Measurements from ENCODE around the gene PERM1. TPM values are rescaled to one million over a fixed set of nuclear protein-coding genes. Genes with fewer than 3 reads are reported as not detected.
A peak's percentile ranks its signal among the peaks of the same experiment; 100 is the strongest.

The PERM1 gene
- total and polyA plus RNA-seq, 2 of the 13 experiments (the other 11 are each of a cell fraction or from before 2014, with no cell fraction given) = 0.04 to 0.29 TPM

DNA sequence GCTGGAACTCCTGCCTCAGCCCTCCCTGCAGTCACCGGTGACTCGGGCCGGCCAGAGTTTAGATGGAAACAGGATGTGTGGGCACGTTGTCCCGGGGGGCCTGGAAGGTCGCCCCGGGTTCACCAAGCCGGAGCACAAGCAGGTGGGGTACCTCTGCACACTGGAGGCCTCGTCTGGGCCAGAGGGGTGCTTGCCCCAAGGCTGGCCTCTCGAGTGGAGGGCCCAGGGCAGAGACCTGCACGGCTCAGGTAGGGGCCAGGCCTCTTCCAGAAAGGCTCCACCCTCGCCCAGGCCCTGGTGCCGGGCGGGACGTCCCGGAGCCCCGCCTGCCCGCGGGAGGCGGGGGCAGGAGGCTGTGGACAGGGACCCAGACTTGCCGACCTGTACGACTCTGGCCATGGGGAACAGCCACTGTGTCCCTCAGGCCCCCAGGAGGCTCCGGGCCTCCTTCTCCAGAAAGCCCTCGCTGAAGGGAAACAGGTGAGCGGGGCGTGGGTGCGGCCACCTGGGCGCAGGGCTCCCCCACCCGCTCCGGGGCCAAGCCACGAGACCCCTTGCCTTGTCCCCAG is 15.7 kb downstream of the PERM1 start, which contains the start of gene PLEKHN1 (continued):
- TF ChIP-seq ZSCAN21 (CRISPR knock-in tag; IDR thresholded peaks at IDR 0.05; ENCODE audit: borderline replicate concordance) = peak; percentile 36; the same call in 1 of the 2 replicates
- peak; percentile 17; the same call in 1 of the 2 replicates for TF ChIP-seq ZNF317 (CRISPR knock-in tag; IDR thresholded peaks at IDR 0.05)
- TF ChIP-seq, protein P1, sequence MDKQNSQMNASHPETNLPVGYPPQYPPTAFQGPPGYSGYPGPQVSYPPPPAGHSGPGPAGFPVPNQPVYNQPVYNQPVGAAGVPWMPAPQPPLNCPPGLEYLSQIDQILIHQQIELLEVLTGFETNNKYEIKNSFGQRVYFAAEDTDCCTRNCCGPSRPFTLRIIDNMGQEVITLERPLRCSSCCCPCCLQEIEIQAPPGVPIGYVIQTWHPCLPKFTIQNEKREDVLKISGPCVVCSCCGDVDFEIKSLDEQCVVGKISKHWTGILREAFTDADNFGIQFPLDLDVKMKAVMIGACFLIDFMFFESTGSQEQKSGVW (CRISPR knock-in tag; IDR thresholded peaks at IDR 0.05; ENCODE audit: borderline replicate concordance) = no peak
- TF ChIP-seq ZNF33B (CRISPR knock-in tag; IDR thresholded peaks at IDR 0.05) = peak; percentile 66; the same call in 1 of the 2 replicates
- TF ChIP-seq, protein P2, sequence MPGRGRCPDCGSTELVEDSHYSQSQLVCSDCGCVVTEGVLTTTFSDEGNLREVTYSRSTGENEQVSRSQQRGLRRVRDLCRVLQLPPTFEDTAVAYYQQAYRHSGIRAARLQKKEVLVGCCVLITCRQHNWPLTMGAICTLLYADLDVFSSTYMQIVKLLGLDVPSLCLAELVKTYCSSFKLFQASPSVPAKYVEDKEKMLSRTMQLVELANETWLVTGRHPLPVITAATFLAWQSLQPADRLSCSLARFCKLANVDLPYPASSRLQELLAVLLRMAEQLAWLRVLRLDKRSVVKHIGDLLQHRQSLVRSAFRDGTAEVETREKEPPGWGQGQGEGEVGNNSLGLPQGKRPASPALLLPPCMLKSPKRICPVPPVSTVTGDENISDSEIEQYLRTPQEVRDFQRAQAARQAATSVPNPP (CRISPR knock-in tag; IDR thresholded peaks at IDR 0.05) = no peak
- peak; percentile 71 for TF ChIP-seq ZNF501 (CRISPR knock-in tag; IDR thresholded peaks at IDR 0.05)
- TF ChIP-seq ZFY (CRISPR knock-in tag; IDR thresholded peaks at IDR 0.05) = peak; percentile 64
- no peak for TF ChIP-seq AGO1 (IDR thresholded peaks at IDR 0.05; ENCODE audit: low read depth, low read length, poor library complexity, severe bottlenecking)
- no peak for TF ChIP-seq DPF2 (CRISPR knock-in tag; IDR thresholded peaks at IDR 0.05; ENCODE audit: borderline replicate concordance, low read depth)
- TF ChIP-seq, protein P3, sequence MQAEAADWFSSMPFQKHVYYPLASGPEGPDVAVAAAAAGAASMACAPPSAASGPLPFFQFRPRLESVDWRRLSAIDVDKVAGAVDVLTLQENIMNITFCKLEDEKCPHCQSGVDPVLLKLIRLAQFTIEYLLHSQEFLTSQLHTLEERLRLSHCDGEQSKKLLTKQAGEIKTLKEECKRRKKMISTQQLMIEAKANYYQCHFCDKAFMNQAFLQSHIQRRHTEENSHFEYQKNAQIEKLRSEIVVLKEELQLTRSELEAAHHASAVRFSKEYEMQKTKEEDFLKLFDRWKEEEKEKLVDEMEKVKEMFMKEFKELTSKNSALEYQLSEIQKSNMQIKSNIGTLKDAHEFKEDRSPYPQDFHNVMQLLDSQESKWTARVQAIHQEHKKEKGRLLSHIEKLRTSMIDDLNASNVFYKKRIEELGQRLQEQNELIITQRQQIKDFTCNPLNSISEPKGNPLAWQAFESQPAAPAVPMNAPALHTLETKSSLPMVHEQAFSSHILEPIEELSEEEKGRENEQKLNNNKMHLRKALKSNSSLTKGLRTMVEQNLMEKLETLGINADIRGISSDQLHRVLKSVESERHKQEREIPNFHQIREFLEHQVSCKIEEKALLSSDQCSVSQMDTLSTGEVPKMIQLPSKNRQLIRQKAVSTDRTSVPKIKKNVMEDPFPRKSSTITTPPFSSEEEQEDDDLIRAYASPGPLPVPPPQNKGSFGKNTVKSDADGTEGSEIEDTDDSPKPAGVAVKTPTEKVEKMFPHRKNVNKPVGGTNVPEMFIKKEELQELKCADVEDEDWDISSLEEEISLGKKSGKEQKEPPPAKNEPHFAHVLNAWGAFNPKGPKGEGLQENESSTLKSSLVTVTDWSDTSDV (CRISPR knock-in tag; IDR thresholded peaks at IDR 0.05) = no peak; the same call in 1 of the 2 replicates
- peak; percentile 2 for TF ChIP-seq PHF5A (CRISPR knock-in tag; IDR thresholded peaks at IDR 0.05; ENCODE audit: low read depth, unreplicated experiment)
- TF ChIP-seq KDM2A (CRISPR knock-in tag; IDR thresholded peaks at IDR 0.05; ENCODE audit: borderline replicate concordance, low read depth) = peak; percentile 66; the same call in 1 of the 2 replicates
- TF ChIP-seq, protein P4, sequence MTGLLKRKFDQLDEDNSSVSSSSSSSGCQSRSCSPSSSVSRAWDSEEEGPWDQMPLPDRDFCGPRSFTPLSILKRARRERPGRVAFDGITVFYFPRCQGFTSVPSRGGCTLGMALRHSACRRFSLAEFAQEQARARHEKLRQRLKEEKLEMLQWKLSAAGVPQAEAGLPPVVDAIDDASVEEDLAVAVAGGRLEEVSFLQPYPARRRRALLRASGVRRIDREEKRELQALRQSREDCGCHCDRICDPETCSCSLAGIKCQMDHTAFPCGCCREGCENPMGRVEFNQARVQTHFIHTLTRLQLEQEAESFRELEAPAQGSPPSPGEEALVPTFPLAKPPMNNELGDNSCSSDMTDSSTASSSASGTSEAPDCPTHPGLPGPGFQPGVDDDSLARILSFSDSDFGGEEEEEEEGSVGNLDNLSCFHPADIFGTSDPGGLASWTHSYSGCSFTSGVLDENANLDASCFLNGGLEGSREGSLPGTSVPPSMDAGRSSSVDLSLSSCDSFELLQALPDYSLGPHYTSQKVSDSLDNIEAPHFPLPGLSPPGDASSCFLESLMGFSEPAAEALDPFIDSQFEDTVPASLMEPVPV (CRISPR knock-in tag; IDR thresholded peaks at IDR 0.05) = peak; percentile 93; the same call in 1 of the 2 replicates
- TF ChIP-seq RFXANK (CRISPR knock-in tag; IDR thresholded peaks at IDR 0.05) = no peak
- TF ChIP-seq GTF2F1 (IDR thresholded peaks at IDR 0.05; ENCODE audit: low read length) = no peak
- 0 out of 2 replicates have a peak, but pooled peaks have one; percentile 11 for TF ChIP-seq NFAT5 (CRISPR knock-in tag; IDR thresholded peaks at IDR 0.05)
- TF ChIP-seq ZNF562 (CRISPR knock-in tag; IDR thresholded peaks at IDR 0.05; ENCODE audit: borderline replicate concordance) = no peak
